Stimulated activated CD4-positive, alpha-beta T cell treated with anti-CD3 and anti-CD28 coated beads, TNF-alpha, amount 100 ng/mL, for 1 hour (primary cell): ENCODE results near the gene KLK12.

Source experiments
- DNase-seq, 3 donors: peaks; one replicate each; pipeline ENCODE4 v3.0.0-alpha.2; 2020; ENCODE audit warnings: low read depth in 3 of 3, low spot score in 1 of 3

KLK12 gene

GRCh38 chr19:50983625-50984292 is 51.0 kb downstream of the KLK12 start, which contains the start of gene KLK7:
Gene KLK7 (minus strand): TSS chr19:50983917. CDS start chr19:50982399, 1,518 bp downstream.
- DNase-seq: no peak

- no peak for DNase-seq
Observed at GRCh38 chr19:50982186-50982585, 52.6 kb downstream of the KLK12 start.

- no peak for DNase-seq
Observed at GRCh38 chr19:50981587-50982146, 53.1 kb downstream of the KLK12 start.

GRCh38 chr19:50980208-50980607 is 54.6 kb downstream of the KLK12 start:
- DNase-seq: no peak

- DNase-seq: no peak
Observed at GRCh38 chr19:50979758-50980157, 55.0 kb downstream of the KLK12 start.
